ENCODE data around the gene TIMM23. TPM values are rescaled to one million over a fixed set of nuclear protein-coding genes. Genes with fewer than 3 reads are reported as not detected.

Gene TIMM23
- total and polyA plus RNA-seq, 3 experiments from 2014 or later: 65.3 to 101 (median 96.4) TPM

DNA sequence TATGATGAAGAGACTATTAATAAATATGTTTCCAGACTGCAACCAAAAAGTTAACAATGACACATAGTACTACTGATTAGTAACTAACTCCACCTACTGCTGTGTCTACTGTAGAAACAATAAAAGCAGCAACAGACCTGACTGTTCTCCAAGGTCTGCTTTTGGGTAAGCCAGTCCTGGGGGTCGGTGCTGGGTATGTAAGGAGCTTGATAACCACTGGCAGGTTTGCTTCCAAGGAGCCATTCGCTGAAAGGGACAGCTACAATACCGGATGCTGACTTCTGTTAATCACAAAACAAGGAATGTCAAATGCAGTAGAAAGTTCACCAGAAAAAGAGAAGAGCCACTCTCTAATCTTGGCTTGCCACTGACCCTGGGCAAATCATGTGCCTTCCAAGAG lies 40.5 kb downstream of the TIMM23 start:
- no peak overlapping the region for H3K4me3 ChIP-seq (ENCODE audit: low read length)
- no peak overlapping the region for H3K27ac ChIP-seq (ENCODE audit: low read depth, low read length)
- H3K27me3 ChIP-seq (ENCODE audit: insufficient read depth, low read length, poor library complexity, severe bottlenecking): no peaks in the 10 kb centered on the region
- POLR2A ChIA-PET: no interaction called here
- Mint-ChIP-seq H3K4me1 (peaks cover 8 to 26% (median 18%) of the 10 kb centered on the region in 3 donors), H3K36me3 (peaks cover 12 to 88% (median 16%) of the 10 kb centered on the region in 3 donors), H3K27ac (peak overlapping the region in 2 of 8 donors; percentile 27 to 33), H3K9me3 (no peaks in the 10 kb centered on the region), H3K27me3 (no peaks in the 10 kb centered on the region), H3K4me3 (no peak overlapping the region)
- DNase-seq: no peak
- H3K36me3 ChIP-seq (ENCODE audit: insufficient read depth, low read length): peaks cover 56% of the 10 kb centered on the region
- CTCF ChIA-PET: no interaction called here
- peaks cover 5% of the 10 kb centered on the region for H3K4me1 ChIP-seq (ENCODE audit: insufficient read depth, low read length)
- H3K9me3 ChIP-seq (ENCODE audit: low read length): no peaks in the 10 kb centered on the region

DNA sequence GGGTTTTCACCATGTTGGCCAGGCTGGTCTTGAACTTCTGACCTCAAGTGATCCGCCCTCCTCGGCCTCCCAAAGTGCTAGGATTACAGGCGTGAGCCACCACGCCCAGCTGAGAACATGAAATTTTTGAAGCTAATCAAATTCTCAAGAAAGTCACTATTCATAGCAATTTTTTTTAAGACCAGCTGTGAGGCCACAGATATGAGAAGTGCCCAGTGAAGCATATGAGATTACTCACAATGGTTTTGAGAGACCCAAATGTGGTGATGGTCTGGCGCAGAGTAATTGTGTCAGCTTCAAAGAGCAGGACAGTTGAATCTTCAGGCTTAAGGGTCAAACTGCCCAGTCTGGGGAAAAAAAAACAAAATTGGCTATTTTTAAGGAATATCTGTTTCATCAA lies 41.9 kb downstream of the TIMM23 start:
- peaks cover 6 to 78% (median 10%) of the 10 kb centered on the region in 3 donors for H3K36me3 Mint-ChIP-seq
- H3K27me3 Mint-ChIP-seq: no peaks in the 10 kb centered on the region

DNA sequence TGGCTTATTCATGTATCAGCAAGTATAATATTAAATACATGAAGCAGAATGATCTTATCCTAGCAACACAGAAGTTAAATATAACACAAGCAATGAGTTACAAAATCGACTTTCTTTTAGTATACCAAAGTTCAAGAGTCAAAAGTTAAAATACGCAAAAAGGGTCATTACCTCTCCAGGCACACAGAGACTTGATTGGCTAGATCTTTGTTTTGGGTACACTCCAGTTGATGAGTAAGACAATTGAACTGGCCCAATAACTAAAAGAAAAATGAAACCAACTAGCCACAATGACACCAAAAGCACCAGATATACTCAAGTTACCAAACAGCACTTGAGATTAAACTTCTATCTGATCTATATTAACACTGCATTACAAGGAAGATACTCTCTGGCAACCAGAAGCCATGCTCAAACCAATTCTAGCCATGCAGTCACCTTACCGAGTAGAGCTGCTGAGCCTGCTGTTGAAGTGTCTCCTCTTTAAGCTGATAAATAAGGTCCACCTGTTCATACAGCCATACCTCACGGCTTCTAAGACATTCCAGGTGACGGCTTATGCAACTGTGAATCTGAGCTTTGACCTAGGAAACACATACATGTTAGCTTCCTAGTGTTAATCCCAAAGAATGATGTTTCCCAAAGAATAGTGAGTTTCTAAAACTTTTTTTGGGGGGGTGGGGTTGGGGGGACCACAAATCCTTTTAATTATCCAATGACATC lies 42.6 kb downstream of the TIMM23 start:
- ChIA-PET POLR2A (interaction anchor here (0.6 kb wide), 1 partner anchor 714 kb away, joined by 3 read pairs; no protein-coding TSS in a partner anchor), CTCF (no interaction called here)
- peaks cover 36% of the 10 kb centered on the region for H3K36me3 ChIP-seq (ENCODE audit: insufficient read depth, low read length)
- Mint-ChIP-seq H3K36me3 (peaks cover 5 to 72% (median 10%) of the 10 kb centered on the region in 3 donors), H3K27ac (peak overlapping the region in 2 of 8 donors; percentile 20 to 22), H3K27me3 (no peaks in the 10 kb centered on the region), H3K9me3 (no peaks in the 10 kb centered on the region), H3K4me3 (no peak overlapping the region), H3K4me1 (peaks cover 26 to 46% (median 39%) of the 10 kb centered on the region in 3 donors)
- no peak for DNase-seq
- peaks cover 23% of the 10 kb centered on the region for H3K4me1 ChIP-seq (ENCODE audit: insufficient read depth, low read length)
- H3K9me3 ChIP-seq (ENCODE audit: low read length): no peaks in the 10 kb centered on the region
- no peaks in the 10 kb centered on the region for H3K27me3 ChIP-seq (ENCODE audit: insufficient read depth, low read length, poor library complexity, severe bottlenecking)
- H3K27ac ChIP-seq (ENCODE audit: low read depth, low read length): no peak overlapping the region
- H3K4me3 ChIP-seq (ENCODE audit: low read length): no peak overlapping the region

More for the DNA sequence above, 41.9 kb downstream of the TIMM23 start:
- no peak for DNase-seq
- Mint-ChIP-seq H3K9me3 (no peaks in the 10 kb centered on the region), H3K27ac (no peak overlapping the region), H3K4me1 (peaks cover 20 to 39% (median 33%) of the 10 kb centered on the region in 3 donors), H3K4me3 (no peak overlapping the region)
- Histone ChIP-seq H3K27ac (ENCODE audit: low read depth, low read length) (no peak overlapping the region), H3K4me3 (ENCODE audit: low read length) (no peak overlapping the region), H3K9me3 (ENCODE audit: low read length) (no peaks in the 10 kb centered on the region), H3K36me3 (ENCODE audit: insufficient read depth, low read length) (peaks cover 41% of the 10 kb centered on the region), H3K4me1 (ENCODE audit: insufficient read depth, low read length) (peaks cover 16% of the 10 kb centered on the region), H3K27me3 (ENCODE audit: insufficient read depth, low read length, poor library complexity, severe bottlenecking) (no peaks in the 10 kb centered on the region)
- ChIA-PET CTCF (interaction anchor here (0.9 kb wide), 1 partner anchor 12 kb away, joined by 3 read pairs; no protein-coding TSS in a partner anchor), POLR2A (no interaction called here)

DNA sequence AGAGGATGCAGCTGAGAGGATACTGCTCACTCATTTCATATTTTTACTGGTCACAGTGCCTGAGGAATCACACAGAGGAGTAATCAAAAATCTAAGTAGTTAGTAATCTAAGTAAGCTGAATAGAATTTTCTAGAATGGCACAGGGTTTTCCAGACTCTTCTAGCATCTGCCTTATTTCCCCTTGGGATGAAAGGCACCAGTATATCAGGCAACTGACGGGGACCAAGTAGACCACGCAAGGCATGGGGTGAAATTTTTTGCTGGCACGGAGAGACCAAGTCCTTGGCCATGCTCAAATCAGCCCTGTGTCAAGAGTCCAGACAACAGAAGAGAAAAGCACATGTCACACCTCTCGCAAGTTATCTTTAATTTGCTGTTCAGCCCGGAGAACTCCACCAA lies 43.9 kb downstream of the TIMM23 start:
- H3K4me1 Mint-ChIP-seq: peaks cover 38 to 59% (median 52%) of the 10 kb centered on the region in 3 donors
- no peaks in the 10 kb centered on the region for H3K9me3 Mint-ChIP-seq
- ChIA-PET CTCF (no interaction called here), POLR2A (no interaction called here)
- H3K9me3 ChIP-seq (ENCODE audit: low read length): no peaks in the 10 kb centered on the region
- H3K27ac ChIP-seq (ENCODE audit: low read depth, low read length): no peak overlapping the region
- no peaks in the 10 kb centered on the region for H3K27me3 Mint-ChIP-seq
- no peak overlapping the region for H3K4me3 Mint-ChIP-seq
- H3K36me3 ChIP-seq (ENCODE audit: insufficient read depth, low read length): peaks cover 27% of the 10 kb centered on the region
- peaks cover 35% of the 10 kb centered on the region for H3K4me1 ChIP-seq (ENCODE audit: insufficient read depth, low read length)
- H3K4me3 ChIP-seq (ENCODE audit: low read length): no peak overlapping the region
- H3K27me3 ChIP-seq (ENCODE audit: insufficient read depth, low read length, poor library complexity, severe bottlenecking): no peaks in the 10 kb centered on the region
- H3K27ac Mint-ChIP-seq: peak overlapping the region in 4 of 8 donors; percentile 21 to 69 (median 32)
- DNase-seq: no peak
- peaks cover 5 to 58% (median 6%) of the 10 kb centered on the region in 3 donors for H3K36me3 Mint-ChIP-seq

DNA sequence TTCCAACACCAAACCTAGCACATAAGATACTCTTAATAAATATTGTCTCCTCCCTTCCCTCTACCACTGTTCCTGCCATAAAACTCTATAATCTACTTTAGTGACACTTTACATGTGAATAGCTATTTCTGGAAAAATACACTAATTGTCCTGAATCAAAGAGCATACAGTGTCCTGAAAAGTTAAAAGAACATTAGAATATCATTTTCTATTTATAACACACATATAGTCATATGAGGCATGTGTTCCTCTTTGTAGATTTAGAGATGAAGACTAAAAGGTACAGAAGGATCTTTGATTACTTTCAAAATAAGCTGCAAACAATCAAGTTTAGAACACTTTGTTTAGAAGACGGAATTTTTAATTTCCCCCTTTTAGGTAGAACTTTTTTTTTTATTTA lies 44.5 kb downstream of the TIMM23 start:
- H3K27me3 Mint-ChIP-seq: no peaks in the 10 kb centered on the region
- H3K4me1 Mint-ChIP-seq: peaks cover 42 to 65% (median 58%) of the 10 kb centered on the region in 3 donors
- H3K4me3 Mint-ChIP-seq: no peak overlapping the region
- H3K9me3 ChIP-seq (ENCODE audit: low read length): no peaks in the 10 kb centered on the region
- H3K27me3 ChIP-seq (ENCODE audit: insufficient read depth, low read length, poor library complexity, severe bottlenecking): no peaks in the 10 kb centered on the region
- no peak for DNase-seq
- H3K27ac Mint-ChIP-seq: peak overlapping the region; percentile 4 to 79 (median 58)
- peaks cover 5 to 55% (median 6%) of the 10 kb centered on the region in 3 donors for H3K36me3 Mint-ChIP-seq
- no peaks in the 10 kb centered on the region for H3K9me3 Mint-ChIP-seq
- H3K4me3 ChIP-seq (ENCODE audit: low read length): no peak overlapping the region
- POLR2A ChIA-PET: interaction anchor here (0.6 kb wide), 1 partner anchor 11 kb away, joined by 3 read pairs; no protein-coding TSS in a partner anchor
- CTCF ChIA-PET: interaction anchor here (1.3 kb wide), 1 partner anchor 13 kb away, joined by 6 read pairs; no protein-coding TSS in a partner anchor
- peaks cover 27% of the 10 kb centered on the region for H3K36me3 ChIP-seq (ENCODE audit: insufficient read depth, low read length)
- peaks cover 35% of the 10 kb centered on the region for H3K4me1 ChIP-seq (ENCODE audit: insufficient read depth, low read length)
- H3K27ac ChIP-seq (ENCODE audit: low read depth, low read length): no peak overlapping the region

DNA sequence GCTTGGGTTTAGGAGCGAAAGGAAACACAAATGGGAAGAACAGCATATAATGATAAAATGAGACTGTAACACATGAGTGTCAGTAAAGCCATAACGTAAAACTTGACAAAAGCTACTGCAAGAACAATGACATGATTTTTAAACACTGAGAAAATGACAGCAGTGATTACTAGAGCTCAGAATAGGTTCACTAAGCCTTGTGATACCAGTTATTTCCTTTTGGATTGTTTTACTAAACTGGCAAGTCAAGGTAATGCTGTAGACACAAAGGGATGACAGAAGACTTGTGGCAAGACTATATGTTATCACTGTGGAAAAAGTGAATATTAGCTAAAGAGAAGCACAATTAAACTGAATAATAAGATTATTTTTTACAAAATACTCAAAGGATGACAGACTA lies 45.4 kb downstream of the TIMM23 start:
- H3K27ac Mint-ChIP-seq: peak overlapping the region in 4 of 8 donors; percentile 8 to 48 (median 32)
- H3K36me3 Mint-ChIP-seq: peaks cover 5 to 49% (median 6%) of the 10 kb centered on the region in 3 donors
- Histone ChIP-seq H3K27ac (ENCODE audit: low read depth, low read length) (peak overlapping the region; percentile 21), H3K4me3 (ENCODE audit: low read length) (no peak overlapping the region), H3K4me1 (ENCODE audit: insufficient read depth, low read length) (peaks cover 35% of the 10 kb centered on the region), H3K9me3 (ENCODE audit: low read length) (no peaks in the 10 kb centered on the region), H3K27me3 (ENCODE audit: insufficient read depth, low read length, poor library complexity, severe bottlenecking) (no peaks in the 10 kb centered on the region), H3K36me3 (ENCODE audit: insufficient read depth, low read length) (peaks cover 22% of the 10 kb centered on the region)
- no peak for DNase-seq
- peaks cover 47 to 75% (median 67%) of the 10 kb centered on the region in 3 donors for H3K4me1 Mint-ChIP-seq
- no peak overlapping the region for H3K4me3 Mint-ChIP-seq
- ChIA-PET CTCF (interaction anchor here (1.3 kb wide), 1 partner anchor 12 kb away, joined by 6 read pairs; no protein-coding TSS in a partner anchor), POLR2A (interaction anchor here (0.6 kb wide), 1 partner anchor 10 kb away, joined by 3 read pairs; no protein-coding TSS in a partner anchor)
- H3K27me3 Mint-ChIP-seq: no peaks in the 10 kb centered on the region
- H3K9me3 Mint-ChIP-seq: no peaks in the 10 kb centered on the region

DNA sequence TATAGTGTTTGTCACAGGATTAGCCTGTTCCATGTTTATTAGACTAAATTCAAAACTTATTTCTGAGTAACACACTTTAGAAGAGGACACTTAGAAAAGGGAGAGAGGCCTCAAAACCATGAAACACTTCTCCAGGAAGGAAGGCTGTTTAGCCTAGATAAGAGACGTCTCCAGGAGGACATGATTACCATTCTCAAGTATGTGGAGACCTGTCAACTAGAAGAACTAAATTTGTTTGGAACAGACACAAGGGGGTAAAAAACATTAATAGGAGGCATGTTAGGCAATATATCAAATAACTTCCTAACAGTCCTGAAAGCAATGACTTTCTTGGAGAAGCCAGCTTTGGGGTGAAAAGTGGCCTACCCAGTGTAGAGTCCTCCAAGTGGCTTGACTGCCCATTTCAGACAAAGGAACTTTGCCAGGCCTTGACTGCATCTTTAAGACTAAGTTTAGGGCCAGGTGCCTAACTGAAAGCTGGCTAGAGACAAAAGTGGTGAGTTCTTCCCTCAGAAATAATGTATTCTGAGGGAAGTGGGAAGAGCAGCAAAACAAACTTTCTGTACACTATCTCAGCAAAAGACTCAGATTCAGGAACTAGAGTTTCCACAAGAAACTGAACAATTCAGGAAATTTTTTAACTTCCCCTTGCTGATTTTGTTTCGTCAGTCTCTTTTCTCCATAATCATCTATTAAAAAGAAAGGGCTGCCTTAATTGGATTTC lies 46.3 kb downstream of the TIMM23 start:
- no peaks in the 10 kb centered on the region for H3K27me3 Mint-ChIP-seq
- DNase-seq: no peak
- peaks cover 22% of the 10 kb centered on the region for H3K36me3 ChIP-seq (ENCODE audit: insufficient read depth, low read length)
- H3K4me1 ChIP-seq (ENCODE audit: insufficient read depth, low read length): peaks cover 36% of the 10 kb centered on the region
- H3K27ac Mint-ChIP-seq: peak overlapping the region in 5 of 8 donors; percentile 11 to 36 (median 28)
- no peaks in the 10 kb centered on the region for H3K9me3 ChIP-seq (ENCODE audit: low read length)
- H3K36me3 Mint-ChIP-seq: peaks cover 5 to 42% (median 6%) of the 10 kb centered on the region in 3 donors
- H3K9me3 Mint-ChIP-seq: no peaks in the 10 kb centered on the region
- H3K4me3 ChIP-seq (ENCODE audit: low read length): no peak overlapping the region
- peaks cover 53 to 83% (median 76%) of the 10 kb centered on the region in 3 donors for H3K4me1 Mint-ChIP-seq
- no peak overlapping the region for H3K27ac ChIP-seq (ENCODE audit: low read depth, low read length)
- no peak overlapping the region for H3K4me3 Mint-ChIP-seq
- H3K27me3 ChIP-seq (ENCODE audit: insufficient read depth, low read length, poor library complexity, severe bottlenecking): no peaks in the 10 kb centered on the region
- ChIA-PET POLR2A (no interaction called here), CTCF (interaction anchor here (1.6 kb wide), 1 partner anchor 11 kb away, joined by 5 read pairs; the partner anchor contains the start of gene NCOA4)
